ENCODE data around the gene AUTS2. TPM values are rescaled to one million over a fixed set of nuclear protein-coding genes. Genes with fewer than 3 reads are reported as not detected.

AUTS2 gene
- total RNA-seq, 1 donor from 2014 or later, result 9.9 TPM

GRCh38 chr7:70066844-70067243 is 468.6 kb downstream of the AUTS2 start:
- no peaks in the 10 kb centered on the region for H3K36me3 ChIP-seq (ENCODE audit: control insufficient read depth, insufficient read depth, low read length)
- no peak for DNase-seq (ENCODE audit: low read depth)
- TF ChIP-seq CTCF (IDR thresholded peaks at IDR 0.05; ENCODE audit: insufficient read depth, low read length, poor library complexity, severe bottlenecking), result no peak
- H3K27me3 ChIP-seq (ENCODE audit: control insufficient read depth, insufficient read depth, low read length), result no peaks in the 10 kb centered on the region
- no peak overlapping the region for H3K4me3 ChIP-seq (ENCODE audit: low read depth, low read length)

GRCh38 chr7:70068531-70068930 is 470.3 kb downstream of the AUTS2 start:
- no peak for DNase-seq (ENCODE audit: low read depth)
- H3K36me3 ChIP-seq (ENCODE audit: control insufficient read depth, insufficient read depth, low read length), result no peaks in the 10 kb centered on the region
- H3K4me3 ChIP-seq (ENCODE audit: low read depth, low read length), result no peak overlapping the region
- TF ChIP-seq CTCF (IDR thresholded peaks at IDR 0.05; ENCODE audit: insufficient read depth, low read length, poor library complexity, severe bottlenecking), result no peak
- H3K27me3 ChIP-seq (ENCODE audit: control insufficient read depth, insufficient read depth, low read length), result no peaks in the 10 kb centered on the region

GRCh38 chr7:70069977-70070376 is 471.7 kb downstream of the AUTS2 start:
- DNase-seq (ENCODE audit: low read depth), result no peak
- TF ChIP-seq CTCF (IDR thresholded peaks at IDR 0.05; ENCODE audit: insufficient read depth, low read length, poor library complexity, severe bottlenecking), result no peak
- Histone ChIP-seq H3K36me3 (ENCODE audit: control insufficient read depth, insufficient read depth, low read length) (no peaks in the 10 kb centered on the region), H3K4me3 (ENCODE audit: low read depth, low read length) (no peak overlapping the region), H3K27me3 (ENCODE audit: control insufficient read depth, insufficient read depth, low read length) (no peaks in the 10 kb centered on the region)

- DNase-seq (ENCODE audit: low read depth), result no peak
- no peaks in the 10 kb centered on the region for H3K27me3 ChIP-seq (ENCODE audit: control insufficient read depth, insufficient read depth, low read length)
- TF ChIP-seq CTCF (IDR thresholded peaks at IDR 0.05; ENCODE audit: insufficient read depth, low read length, poor library complexity, severe bottlenecking), result no peak
- H3K36me3 ChIP-seq (ENCODE audit: control insufficient read depth, insufficient read depth, low read length), result no peaks in the 10 kb centered on the region
- no peak overlapping the region for H3K4me3 ChIP-seq (ENCODE audit: low read depth, low read length)
Observed at GRCh38 chr7:70071766-70072165, 473.5 kb downstream of the AUTS2 start.

GRCh38 chr7:70072220-70072619 is 473.9 kb downstream of the AUTS2 start:
- DNase-seq (ENCODE audit: low read depth), result no peak
- no peaks in the 10 kb centered on the region for H3K36me3 ChIP-seq (ENCODE audit: control insufficient read depth, insufficient read depth, low read length)
- H3K4me3 ChIP-seq (ENCODE audit: low read depth, low read length), result no peak overlapping the region
- TF ChIP-seq CTCF (IDR thresholded peaks at IDR 0.05; ENCODE audit: insufficient read depth, low read length, poor library complexity, severe bottlenecking), result no peak
- H3K27me3 ChIP-seq (ENCODE audit: control insufficient read depth, insufficient read depth, low read length), result no peaks in the 10 kb centered on the region

GRCh38 chr7:70076325-70076724 is 478.1 kb downstream of the AUTS2 start:
- Histone ChIP-seq H3K27me3 (ENCODE audit: control insufficient read depth, insufficient read depth, low read length) (no peaks in the 10 kb centered on the region), H3K4me3 (ENCODE audit: low read depth, low read length) (no peak overlapping the region), H3K36me3 (ENCODE audit: control insufficient read depth, insufficient read depth, low read length) (no peaks in the 10 kb centered on the region)
- no peak for DNase-seq (ENCODE audit: low read depth)
- no peak for TF ChIP-seq CTCF (IDR thresholded peaks at IDR 0.05; ENCODE audit: insufficient read depth, low read length, poor library complexity, severe bottlenecking)

All from kidney epithelial cell (primary cell).